H1 (cell line): ENCODE results near the gene TRIM71. TPM values are rescaled to one million over a fixed set of nuclear protein-coding genes. Genes with fewer than 3 reads are reported as not detected.

Experiments used
- CREB1 ChIP-seq: IDR thresholded peaks from 2 replicates; pipeline ENCODE4 v1.6.1; 2012; ENCODE audit warnings: inconsistent platforms
- EGR1 ChIP-seq: IDR thresholded peaks from 2 replicates; pipeline ENCODE4 v1.6.1; 2011; ENCODE audit warnings: low read depth, low read length, borderline replicate concordance
- HDAC2 ChIP-seq, 2 experiments: fragments of 300-600 bp in 1 of 2; sonication (generic) in 1 of 2; IDR thresholded peaks; 2 replicates each; pipeline ENCODE4 v1.6.1; 2011 to 2012; ENCODE audit warnings: low read depth in 2 of 2, low read length in 2 of 2, mild to moderate bottlenecking in 2 of 2, moderate library complexity in 2 of 2, borderline replicate concordance in 1 of 2, inconsistent platforms in 1 of 2
- KDM5A ChIP-seq: fragments of 200-600 bp; IDR thresholded peaks from 2 replicates; pipeline ENCODE4 v1.7.1; 2012; ENCODE audit warnings: mild to moderate bottlenecking, low read length, inconsistent platforms, mixed read lengths
- MAFK ChIP-seq: IDR thresholded peaks from 2 replicates; pipeline ENCODE4 v1.6.1; 2012; ENCODE audit warnings: low read depth, mild to moderate bottlenecking, improper control_type of control experiment, low read length
- NRF1 ChIP-seq: IDR thresholded peaks from 2 replicates; pipeline ENCODE4 v1.6.1; 2011; ENCODE audit warnings: mild to moderate bottlenecking, low read depth, low read length, improper control_type of control experiment
- POLR2AphosphoS5 ChIP-seq: IDR thresholded peaks from 2 replicates; pipeline ENCODE4 v1.6.1; 2011; ENCODE audit warnings: low read depth, low read length
- RBBP5 ChIP-seq: IDR thresholded peaks from 2 replicates; pipeline ENCODE4 v1.7.1; 2012; ENCODE audit warnings: low read depth, mild to moderate bottlenecking, inconsistent platforms, low read length, moderate library complexity, borderline replicate concordance
- SP4 ChIP-seq: IDR thresholded peaks from 2 replicates; pipeline ENCODE4 v1.6.1; 2012; ENCODE audit warnings: low read length, inconsistent platforms
- SUZ12 ChIP-seq: fragments of 200-600 bp; sonication (generic); IDR thresholded peaks from 2 replicates; pipeline ENCODE4 v1.6.1; 2012; ENCODE audit warnings: mild to moderate bottlenecking, inconsistent platforms, low read length, moderate library complexity, mixed read lengths
- TAF1 ChIP-seq: IDR thresholded peaks from 2 replicates; pipeline ENCODE4 v1.6.1; 2011; ENCODE audit warnings: mild to moderate bottlenecking, low read depth, low read length
- polyA plus RNA-seq, 7 experiments: library from polyadenylated mRNA; depleted of rRNA in 3 of 7; stranded (reverse) in 5 of 7; unstranded in 2 of 7; fragments of >200 nt in 5 of 7; fragments of 200-250 nt in 2 of 7; gene quantifications; 1 replicate in 5 of 7; 2 replicates in 1 of 7; 4 replicates in 1 of 7; pipeline versions ENCODE4 v1.2.1 to v1.2.3, GENCODE V29; 2011 to 2013; ENCODE audit warnings: missing spikeins in 2 of 7, mixed read lengths in 2 of 7
- total RNA-seq: library from RNA; stranded (reverse); fragmentation: NEBNext Ultra II Directional; extraction: Animal tissue kit (Norgen Biotek cat#: 25700); gene quantifications from 2 replicates; pipeline ENCODE4 v1.2.1, GENCODE V29; 2021
- TF ChIP-seq, protein P1 (sequence below): fragments of 300-600 bp; sonication (generic); IDR thresholded peaks from 2 replicates; pipeline ENCODE4 v1.7.1; 2012; ENCODE audit warnings: low read length, moderate library complexity, mild to moderate bottlenecking, inconsistent platforms; ENCODE audit not compliant: insufficient replicate concordance

Gene TRIM71
- total and polyA plus RNA-seq, 2 of the 8 experiments (the other 6 are each of a cell fraction or from before 2014, with no cell fraction given), result 53.7 to 293 TPM

DNA sequence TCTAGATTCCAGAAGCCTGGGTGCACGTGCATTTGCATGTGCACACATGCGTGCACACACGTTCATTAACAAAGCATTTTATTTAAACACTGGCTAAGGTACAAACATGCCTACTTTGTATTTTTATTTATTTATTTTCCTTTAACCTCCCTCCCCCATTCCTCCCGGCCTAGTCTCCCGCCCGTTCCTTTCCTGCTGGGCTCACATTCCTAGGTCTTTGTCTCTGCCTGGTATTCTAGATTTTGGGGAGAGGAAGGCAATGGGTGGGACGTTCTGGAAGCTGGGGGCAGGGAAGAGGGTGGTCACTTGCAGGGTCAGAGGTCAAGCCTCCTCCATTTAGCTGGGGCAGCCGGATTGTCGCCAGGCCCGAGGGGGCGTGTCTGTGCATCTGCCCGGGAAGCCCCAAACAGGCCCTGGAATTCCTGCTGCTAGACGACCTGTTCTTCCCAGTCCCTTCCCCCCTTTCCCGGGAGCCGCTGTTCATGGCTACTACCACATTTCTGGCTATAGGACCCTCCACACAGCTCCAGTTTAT lies 51.8 kb downstream of the TRIM71 start (continued):
- TF ChIP-seq, protein P1, sequence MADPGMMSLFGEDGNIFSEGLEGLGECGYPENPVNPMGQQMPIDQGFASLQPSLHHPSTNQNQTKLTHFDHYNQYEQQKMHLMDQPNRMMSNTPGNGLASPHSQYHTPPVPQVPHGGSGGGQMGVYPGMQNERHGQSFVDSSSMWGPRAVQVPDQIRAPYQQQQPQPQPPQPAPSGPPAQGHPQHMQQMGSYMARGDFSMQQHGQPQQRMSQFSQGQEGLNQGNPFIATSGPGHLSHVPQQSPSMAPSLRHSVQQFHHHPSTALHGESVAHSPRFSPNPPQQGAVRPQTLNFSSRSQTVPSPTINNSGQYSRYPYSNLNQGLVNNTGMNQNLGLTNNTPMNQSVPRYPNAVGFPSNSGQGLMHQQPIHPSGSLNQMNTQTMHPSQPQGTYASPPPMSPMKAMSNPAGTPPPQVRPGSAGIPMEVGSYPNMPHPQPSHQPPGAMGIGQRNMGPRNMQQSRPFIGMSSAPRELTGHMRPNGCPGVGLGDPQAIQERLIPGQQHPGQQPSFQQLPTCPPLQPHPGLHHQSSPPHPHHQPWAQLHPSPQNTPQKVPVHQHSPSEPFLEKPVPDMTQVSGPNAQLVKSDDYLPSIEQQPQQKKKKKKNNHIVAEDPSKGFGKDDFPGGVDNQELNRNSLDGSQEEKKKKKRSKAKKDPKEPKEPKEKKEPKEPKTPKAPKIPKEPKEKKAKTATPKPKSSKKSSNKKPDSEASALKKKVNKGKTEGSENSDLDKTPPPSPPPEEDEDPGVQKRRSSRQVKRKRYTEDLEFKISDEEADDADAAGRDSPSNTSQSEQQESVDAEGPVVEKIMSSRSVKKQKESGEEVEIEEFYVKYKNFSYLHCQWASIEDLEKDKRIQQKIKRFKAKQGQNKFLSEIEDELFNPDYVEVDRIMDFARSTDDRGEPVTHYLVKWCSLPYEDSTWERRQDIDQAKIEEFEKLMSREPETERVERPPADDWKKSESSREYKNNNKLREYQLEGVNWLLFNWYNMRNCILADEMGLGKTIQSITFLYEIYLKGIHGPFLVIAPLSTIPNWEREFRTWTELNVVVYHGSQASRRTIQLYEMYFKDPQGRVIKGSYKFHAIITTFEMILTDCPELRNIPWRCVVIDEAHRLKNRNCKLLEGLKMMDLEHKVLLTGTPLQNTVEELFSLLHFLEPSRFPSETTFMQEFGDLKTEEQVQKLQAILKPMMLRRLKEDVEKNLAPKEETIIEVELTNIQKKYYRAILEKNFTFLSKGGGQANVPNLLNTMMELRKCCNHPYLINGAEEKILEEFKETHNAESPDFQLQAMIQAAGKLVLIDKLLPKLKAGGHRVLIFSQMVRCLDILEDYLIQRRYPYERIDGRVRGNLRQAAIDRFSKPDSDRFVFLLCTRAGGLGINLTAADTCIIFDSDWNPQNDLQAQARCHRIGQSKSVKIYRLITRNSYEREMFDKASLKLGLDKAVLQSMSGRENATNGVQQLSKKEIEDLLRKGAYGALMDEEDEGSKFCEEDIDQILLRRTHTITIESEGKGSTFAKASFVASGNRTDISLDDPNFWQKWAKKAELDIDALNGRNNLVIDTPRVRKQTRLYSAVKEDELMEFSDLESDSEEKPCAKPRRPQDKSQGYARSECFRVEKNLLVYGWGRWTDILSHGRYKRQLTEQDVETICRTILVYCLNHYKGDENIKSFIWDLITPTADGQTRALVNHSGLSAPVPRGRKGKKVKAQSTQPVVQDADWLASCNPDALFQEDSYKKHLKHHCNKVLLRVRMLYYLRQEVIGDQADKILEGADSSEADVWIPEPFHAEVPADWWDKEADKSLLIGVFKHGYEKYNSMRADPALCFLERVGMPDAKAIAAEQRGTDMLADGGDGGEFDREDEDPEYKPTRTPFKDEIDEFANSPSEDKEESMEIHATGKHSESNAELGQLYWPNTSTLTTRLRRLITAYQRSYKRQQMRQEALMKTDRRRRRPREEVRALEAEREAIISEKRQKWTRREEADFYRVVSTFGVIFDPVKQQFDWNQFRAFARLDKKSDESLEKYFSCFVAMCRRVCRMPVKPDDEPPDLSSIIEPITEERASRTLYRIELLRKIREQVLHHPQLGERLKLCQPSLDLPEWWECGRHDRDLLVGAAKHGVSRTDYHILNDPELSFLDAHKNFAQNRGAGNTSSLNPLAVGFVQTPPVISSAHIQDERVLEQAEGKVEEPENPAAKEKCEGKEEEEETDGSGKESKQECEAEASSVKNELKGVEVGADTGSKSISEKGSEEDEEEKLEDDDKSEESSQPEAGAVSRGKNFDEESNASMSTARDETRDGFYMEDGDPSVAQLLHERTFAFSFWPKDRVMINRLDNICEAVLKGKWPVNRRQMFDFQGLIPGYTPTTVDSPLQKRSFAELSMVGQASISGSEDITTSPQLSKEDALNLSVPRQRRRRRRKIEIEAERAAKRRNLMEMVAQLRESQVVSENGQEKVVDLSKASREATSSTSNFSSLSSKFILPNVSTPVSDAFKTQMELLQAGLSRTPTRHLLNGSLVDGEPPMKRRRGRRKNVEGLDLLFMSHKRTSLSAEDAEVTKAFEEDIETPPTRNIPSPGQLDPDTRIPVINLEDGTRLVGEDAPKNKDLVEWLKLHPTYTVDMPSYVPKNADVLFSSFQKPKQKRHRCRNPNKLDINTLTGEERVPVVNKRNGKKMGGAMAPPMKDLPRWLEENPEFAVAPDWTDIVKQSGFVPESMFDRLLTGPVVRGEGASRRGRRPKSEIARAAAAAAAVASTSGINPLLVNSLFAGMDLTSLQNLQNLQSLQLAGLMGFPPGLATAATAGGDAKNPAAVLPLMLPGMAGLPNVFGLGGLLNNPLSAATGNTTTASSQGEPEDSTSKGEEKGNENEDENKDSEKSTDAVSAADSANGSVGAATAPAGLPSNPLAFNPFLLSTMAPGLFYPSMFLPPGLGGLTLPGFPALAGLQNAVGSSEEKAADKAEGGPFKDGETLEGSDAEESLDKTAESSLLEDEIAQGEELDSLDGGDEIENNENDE, result no peak
- TF ChIP-seq TAF1 (peak; percentile 55; the same call in 1 of the 2 replicates), EGR1 (no peak; the same call in 1 of the 2 replicates), SUZ12 (no peak), MAFK (no peak), RBBP5 (peak; percentile 51; the same call in 1 of the 2 replicates), POLR2AphosphoS5 (peak; percentile 74), NRF1 (no peak), CREB1 (peak; percentile 53; the same call in 1 of the 2 replicates), HDAC2 (IDR thresholded peaks at IDR 0.05; ENCODE audit: borderline replicate concordance in 1 of 2, low read depth in 2 of 2, low read length in 2 of 2) (peak; percentile 38 to 78; a peak in 1 of 4 replicates), SP4 (peak; percentile 72; the same call in 1 of the 2 replicates), KDM5A (no peak)
